GM12865 (cell line): Measurements from ENCODE around the gene SLC25A30.

Source experiments
- DNase-seq: peaks from one replicate; pipeline ENCODE4 v3.0.0; 2010; ENCODE audit warnings: low read depth
- H3K4me3 ChIP-seq: 2 replicates; pipeline ENCODE4 v1.5.1; 2011; ENCODE audit warnings: mild to moderate bottlenecking, low read depth, low read length, control low read depth
- CTCF ChIP-seq: IDR thresholded peaks from 2 replicates; pipeline ENCODE4 v1.5.1; 2011; ENCODE audit warnings: low read length, control low read depth, low read depth, inconsistent platforms; ENCODE audit not compliant: insufficient read depth; ENCODE audit errors: missing control alignments

SLC25A30 gene

GRCh38 chr13:45362939-45363338 is 55.2 kb downstream of the SLC25A30 start:
- H3K4me3 ChIP-seq = no peak overlapping the region
- DNase-seq = peak; percentile 52
- peak; percentile 20 for TF ChIP-seq CTCF

GRCh38 chr13:45361596-45362206 is 56.5 kb downstream of the SLC25A30 start:
- DNase-seq = no peak
- H3K4me3 ChIP-seq = no peak overlapping the region
- TF ChIP-seq CTCF = no peak

GRCh38 chr13:45356966-45357672 is 61.1 kb downstream of the SLC25A30 start:
- DNase-seq = no peak
- no peak overlapping the region for H3K4me3 ChIP-seq
- TF ChIP-seq CTCF = no peak

GRCh38 chr13:45353895-45354294 is 64.3 kb downstream of the SLC25A30 start:
- TF ChIP-seq CTCF = no peak
- no peak for DNase-seq
- H3K4me3 ChIP-seq = no peak overlapping the region

- no peak overlapping the region for H3K4me3 ChIP-seq
- DNase-seq = no peak
- TF ChIP-seq CTCF = no peak
These were observed 66.1 kb downstream of the SLC25A30 start for GRCh38 chr13:45352031-45352430.

- DNase-seq = no peak
- H3K4me3 ChIP-seq = no peak overlapping the region
- no peak for TF ChIP-seq CTCF
These were observed 68.0 kb downstream of the SLC25A30 start for GRCh38 chr13:45350152-45350551.
